ENCODE measurements around the gene PIBF1.

Gene PIBF1

GRCh38 chr13:73058432-73058735 is 276.5 kb downstream of the PIBF1 start:
- H3K9me3 ChIP-seq (ENCODE audit: control insufficient read depth, insufficient read depth, low read length): no peaks in the 10 kb centered on the region
- peaks cover 53% of the 10 kb centered on the region for H3K27me3 ChIP-seq (ENCODE audit: control insufficient read depth, insufficient read depth, low read length)
- H3K4me1 ChIP-seq (ENCODE audit: control insufficient read depth, insufficient read depth, low read length): peaks cover 20% of the 10 kb centered on the region
- H3K36me3 ChIP-seq (ENCODE audit: control insufficient read depth, insufficient read depth, low read length): no peaks in the 10 kb centered on the region
- peak overlapping the region; percentile 68 for H3K4me3 ChIP-seq (ENCODE audit: low read depth, low read length)
- no peak overlapping the region for H3K9ac ChIP-seq (ENCODE audit: low read depth, low read length)

- no peaks in the 10 kb centered on the region for H3K9me3 ChIP-seq (ENCODE audit: control insufficient read depth, insufficient read depth, low read length)
- peak within 1 kb of the TSS; percentile 78 for H3K4me3 ChIP-seq (ENCODE audit: low read depth, low read length)
- peaks cover 26% of the 10 kb centered on the region for H3K4me1 ChIP-seq (ENCODE audit: control insufficient read depth, insufficient read depth, low read length)
- peak within 1 kb of the TSS; percentile 37 for H3K9ac ChIP-seq (ENCODE audit: low read depth, low read length)
- H3K36me3 ChIP-seq (ENCODE audit: control insufficient read depth, insufficient read depth, low read length): no peaks in the 10 kb centered on the region
- H3K27me3 ChIP-seq (ENCODE audit: control insufficient read depth, insufficient read depth, low read length): peaks cover 53% of the 10 kb centered on the region
These were observed 277.0 kb downstream of the PIBF1 start, which contains the start of gene KLF5 for GRCh38 chr13:73058736-73059459. Gene KLF5 (plus strand): TSS chr13:73059005. CDS start chr13:73059328, 323 bp downstream.

GRCh38 chr13:73059460-73060250 is 277.7 kb downstream of the PIBF1 start:
- peak overlapping the region; percentile 78 for H3K4me3 ChIP-seq (ENCODE audit: low read depth, low read length)
- H3K9ac ChIP-seq (ENCODE audit: low read depth, low read length): no peak overlapping the region
- no peaks in the 10 kb centered on the region for H3K9me3 ChIP-seq (ENCODE audit: control insufficient read depth, insufficient read depth, low read length)
- no peaks in the 10 kb centered on the region for H3K36me3 ChIP-seq (ENCODE audit: control insufficient read depth, insufficient read depth, low read length)
- peaks cover 53% of the 10 kb centered on the region for H3K27me3 ChIP-seq (ENCODE audit: control insufficient read depth, insufficient read depth, low read length)
- H3K4me1 ChIP-seq (ENCODE audit: control insufficient read depth, insufficient read depth, low read length): peaks cover 27% of the 10 kb centered on the region

GRCh38 chr13:73060251-73061160 is 278.6 kb downstream of the PIBF1 start:
- Histone ChIP-seq H3K9me3 (ENCODE audit: control insufficient read depth, insufficient read depth, low read length) (no peaks in the 10 kb centered on the region), H3K9ac (ENCODE audit: low read depth, low read length) (no peak overlapping the region), H3K36me3 (ENCODE audit: control insufficient read depth, insufficient read depth, low read length) (no peaks in the 10 kb centered on the region), H3K4me1 (ENCODE audit: control insufficient read depth, insufficient read depth, low read length) (peaks cover 27% of the 10 kb centered on the region), H3K4me3 (ENCODE audit: low read depth, low read length) (peak overlapping the region; percentile 75), H3K27me3 (ENCODE audit: control insufficient read depth, insufficient read depth, low read length) (peaks cover 53% of the 10 kb centered on the region)

- no peak overlapping the region for H3K9ac ChIP-seq (ENCODE audit: low read depth, low read length)
- peaks cover 22% of the 10 kb centered on the region for H3K4me1 ChIP-seq (ENCODE audit: control insufficient read depth, insufficient read depth, low read length)
- peaks cover 50% of the 10 kb centered on the region for H3K27me3 ChIP-seq (ENCODE audit: control insufficient read depth, insufficient read depth, low read length)
- no peaks in the 10 kb centered on the region for H3K9me3 ChIP-seq (ENCODE audit: control insufficient read depth, insufficient read depth, low read length)
- no peaks in the 10 kb centered on the region for H3K36me3 ChIP-seq (ENCODE audit: control insufficient read depth, insufficient read depth, low read length)
- no peak overlapping the region for H3K4me3 ChIP-seq (ENCODE audit: low read depth, low read length)
These were observed 279.5 kb downstream of the PIBF1 start for GRCh38 chr13:73061473-73061872.

- Histone ChIP-seq H3K4me1 (ENCODE audit: control insufficient read depth, insufficient read depth, low read length) (peaks cover 22% of the 10 kb centered on the region), H3K27me3 (ENCODE audit: control insufficient read depth, insufficient read depth, low read length) (peaks cover 46% of the 10 kb centered on the region), H3K9ac (ENCODE audit: low read depth, low read length) (no peak overlapping the region)
These were observed 279.9 kb downstream of the PIBF1 start for GRCh38 chr13:73061876-73062275.

GRCh38 chr13:73062468-73062867 is 280.5 kb downstream of the PIBF1 start:
- H3K9me3 ChIP-seq (ENCODE audit: control insufficient read depth, insufficient read depth, low read length): no peaks in the 10 kb centered on the region
- no peak overlapping the region for H3K4me3 ChIP-seq (ENCODE audit: low read depth, low read length)
- peaks cover 22% of the 10 kb centered on the region for H3K4me1 ChIP-seq (ENCODE audit: control insufficient read depth, insufficient read depth, low read length)
- no peaks in the 10 kb centered on the region for H3K36me3 ChIP-seq (ENCODE audit: control insufficient read depth, insufficient read depth, low read length)
- peaks cover 40% of the 10 kb centered on the region for H3K27me3 ChIP-seq (ENCODE audit: control insufficient read depth, insufficient read depth, low read length)
- no peak overlapping the region for H3K9ac ChIP-seq (ENCODE audit: low read depth, low read length)

More at GRCh38 chr13:73061876-73062275, 279.9 kb downstream of the PIBF1 start:
- Histone ChIP-seq H3K36me3 (ENCODE audit: control insufficient read depth, insufficient read depth, low read length) (no peaks in the 10 kb centered on the region), H3K4me3 (ENCODE audit: low read depth, low read length) (no peak overlapping the region), H3K9me3 (ENCODE audit: control insufficient read depth, insufficient read depth, low read length) (no peaks in the 10 kb centered on the region)

GRCh38 chr13:73063166-73063565 is 281.2 kb downstream of the PIBF1 start:
- H3K4me1 ChIP-seq (ENCODE audit: control insufficient read depth, insufficient read depth, low read length): peaks cover 22% of the 10 kb centered on the region
- H3K27me3 ChIP-seq (ENCODE audit: control insufficient read depth, insufficient read depth, low read length): peaks cover 33% of the 10 kb centered on the region
- H3K4me3 ChIP-seq (ENCODE audit: low read depth, low read length): no peak overlapping the region
- H3K9me3 ChIP-seq (ENCODE audit: control insufficient read depth, insufficient read depth, low read length): no peaks in the 10 kb centered on the region
- H3K36me3 ChIP-seq (ENCODE audit: control insufficient read depth, insufficient read depth, low read length): no peaks in the 10 kb centered on the region
- no peak overlapping the region for H3K9ac ChIP-seq (ENCODE audit: low read depth, low read length)

GRCh38 chr13:73065036-73065435 is 283.1 kb downstream of the PIBF1 start:
- H3K27me3 ChIP-seq (ENCODE audit: control insufficient read depth, insufficient read depth, low read length): peaks cover 28% of the 10 kb centered on the region
- H3K4me3 ChIP-seq (ENCODE audit: low read depth, low read length): no peak overlapping the region
- H3K9ac ChIP-seq (ENCODE audit: low read depth, low read length): no peak overlapping the region
- H3K9me3 ChIP-seq (ENCODE audit: control insufficient read depth, insufficient read depth, low read length): no peaks in the 10 kb centered on the region
- H3K4me1 ChIP-seq (ENCODE audit: control insufficient read depth, insufficient read depth, low read length): peaks cover 22% of the 10 kb centered on the region
- H3K36me3 ChIP-seq (ENCODE audit: control insufficient read depth, insufficient read depth, low read length): no peaks in the 10 kb centered on the region

GRCh38 chr13:73065665-73066340 is 283.9 kb downstream of the PIBF1 start:
- Histone ChIP-seq H3K36me3 (ENCODE audit: control insufficient read depth, insufficient read depth, low read length) (no peaks in the 10 kb centered on the region), H3K4me3 (ENCODE audit: low read depth, low read length) (no peak overlapping the region), H3K27me3 (ENCODE audit: control insufficient read depth, insufficient read depth, low read length) (peaks cover 20% of the 10 kb centered on the region), H3K4me1 (ENCODE audit: control insufficient read depth, insufficient read depth, low read length) (peaks cover 20% of the 10 kb centered on the region), H3K9me3 (ENCODE audit: control insufficient read depth, insufficient read depth, low read length) (no peaks in the 10 kb centered on the region), H3K9ac (ENCODE audit: low read depth, low read length) (no peak overlapping the region)
